HEK293T (cell line): ENCODE results near the gene ANKRD33.

Source experiments
- CTCF ChIA-PET: fragments of 350-600 bp; formaldehyde crosslinking; extraction: SDS; loops from one replicate; lab custom pipeline; 2021; ENCODE audit warnings: antibody characterized with exemption, inconsistent platforms; lab: Yijun Ruan, JAX
- POLR2A ChIA-PET: fragments of 350-600 bp; formaldehyde crosslinking; extraction: SDS; loops from one replicate; lab custom pipeline; 2020; ENCODE audit warnings: antibody characterized with exemption, inconsistent platforms; lab: Yijun Ruan, JAX
- DNase-seq: peaks from one replicate; pipeline ENCODE4 v3.0.0; 2012; ENCODE audit warnings: mixed read lengths; ENCODE audit errors: extremely low spot score
- ARNT ChIP-seq: fragments of 450-650 bp; IDR thresholded peaks from 2 replicates; pipeline ENCODE4 v1.6.1; 2017; ENCODE audit warnings: mild to moderate bottlenecking
- BHLHE40 ChIP-seq: fragments of 450-650 bp; IDR thresholded peaks from 2 replicates; pipeline ENCODE4 v1.6.1; 2016; ENCODE audit warnings: mild to moderate bottlenecking, moderate library complexity, borderline replicate concordance
- CTBP1 ChIP-seq: fragments of 450-650 bp; IDR thresholded peaks from 2 replicates; pipeline ENCODE4 v1.6.1; 2016; ENCODE audit warnings: borderline replicate concordance
- ELF4 ChIP-seq: fragments of 450-650 bp; IDR thresholded peaks from 2 replicates; pipeline ENCODE4 v1.6.1; 2017; ENCODE audit warnings: antibody characterized with exemption
- FOXA1 ChIP-seq: fragments of 450-650 bp; IDR thresholded peaks from 2 replicates; pipeline ENCODE4 v1.6.1; 2016; ENCODE audit warnings: mild to moderate bottlenecking
- FOXK2 ChIP-seq: fragments of 450-650 bp; IDR thresholded peaks from 2 replicates; pipeline ENCODE4 v1.6.1; 2016; ENCODE audit warnings: mild to moderate bottlenecking
- FOXM1 ChIP-seq: fragments of 450-650 bp; IDR thresholded peaks from 2 replicates; pipeline ENCODE4 v1.6.1; 2017; ENCODE audit warnings: mild to moderate bottlenecking, borderline replicate concordance
- HDGF ChIP-seq: fragments of 450-650 bp; IDR thresholded peaks from 2 replicates; pipeline ENCODE4 v1.6.1; 2017; ENCODE audit warnings: antibody characterized with exemption, borderline replicate concordance
- L3MBTL2 ChIP-seq: fragments of 450-650 bp; conservative IDR thresholded peaks from 2 replicates; pipeline ENCODE4 v1.6.1; 2016; ENCODE audit warnings: mild to moderate bottlenecking
- LEF1 ChIP-seq: fragments of 450-650 bp; IDR thresholded peaks from 2 replicates; pipeline ENCODE4 v1.6.1; 2017; ENCODE audit warnings: mild to moderate bottlenecking, borderline replicate concordance
- NFRKB ChIP-seq: fragments of 450-650 bp; IDR thresholded peaks from 2 replicates; pipeline ENCODE4 v1.6.1; 2016; ENCODE audit warnings: mild to moderate bottlenecking, moderate library complexity
- SP1 ChIP-seq: fragments of 450-650 bp; IDR thresholded peaks from 2 replicates; pipeline ENCODE4 v1.6.1; 2017
- SUZ12 ChIP-seq: fragments of 450-650 bp; IDR thresholded peaks from 2 replicates; pipeline ENCODE4 v1.6.1; 2016; ENCODE audit warnings: mild to moderate bottlenecking
- TARDBP ChIP-seq: fragments of 450-650 bp; IDR thresholded peaks from 2 replicates; pipeline ENCODE4 v1.6.1; 2016
- ZNF384 ChIP-seq: fragments of 450-650 bp; IDR thresholded peaks from 2 replicates; pipeline ENCODE4 v1.6.1; 2016
- TF ChIP-seq, protein P1 (sequence below): fragments of 450-650 bp; IDR thresholded peaks from 2 replicates; pipeline ENCODE4 v1.6.1; 2016

ANKRD33 gene

DNA sequence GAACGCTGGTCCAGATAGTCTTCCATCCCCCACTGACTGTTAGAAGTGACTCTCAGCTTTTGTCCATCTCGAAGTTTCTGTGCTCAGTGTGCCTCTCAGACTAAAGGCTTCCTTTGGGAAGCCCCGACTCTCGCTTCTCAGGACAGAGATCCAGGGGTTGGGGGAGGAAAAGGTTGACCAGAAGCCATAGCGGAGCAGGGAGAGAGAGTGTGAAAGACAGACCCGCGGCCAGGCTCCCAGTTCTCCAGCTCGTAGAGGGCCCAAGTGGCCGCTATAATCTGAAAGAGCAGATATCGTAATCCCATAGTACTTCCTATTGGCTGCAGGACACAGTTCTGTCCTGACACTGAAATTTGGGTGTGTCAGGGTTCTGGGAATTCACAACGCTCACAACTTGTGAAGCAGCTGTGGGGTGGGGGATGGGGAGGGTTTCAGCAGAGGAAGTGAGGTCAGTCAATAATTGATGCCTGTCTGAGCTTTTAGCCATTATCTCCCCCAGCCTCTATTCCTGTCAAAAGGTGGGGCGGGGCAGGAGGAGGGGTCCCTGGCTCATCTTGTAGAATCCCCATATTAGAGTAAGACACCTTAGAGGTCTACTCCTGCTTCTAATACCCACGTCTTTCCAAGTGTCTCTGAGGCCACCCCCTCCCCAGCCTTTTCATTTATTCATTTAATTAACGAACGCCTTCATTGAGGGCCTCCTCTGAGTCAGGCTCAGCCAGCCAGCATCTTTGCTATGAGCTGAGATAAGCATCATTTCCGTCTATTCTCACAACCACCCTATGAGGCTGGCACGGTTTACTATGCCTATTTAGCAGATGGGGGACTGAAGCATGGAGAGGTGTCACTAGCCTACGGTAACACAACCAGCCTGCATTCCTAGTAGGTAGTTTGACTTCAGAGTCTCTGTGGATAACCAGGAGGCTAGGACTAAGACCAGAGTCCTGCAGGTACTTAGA lies 17.8 kb downstream of the ANKRD33 start:
- TF ChIP-seq BHLHE40 (no peak), L3MBTL2 (no peak), ARNT (no peak), ELF4 (no peak), SUZ12 (no peak), FOXA1 (no peak), NFRKB (no peak), TARDBP (no peak), FOXK2 (no peak), CTBP1 (no peak)
- TF ChIP-seq, protein P1, sequence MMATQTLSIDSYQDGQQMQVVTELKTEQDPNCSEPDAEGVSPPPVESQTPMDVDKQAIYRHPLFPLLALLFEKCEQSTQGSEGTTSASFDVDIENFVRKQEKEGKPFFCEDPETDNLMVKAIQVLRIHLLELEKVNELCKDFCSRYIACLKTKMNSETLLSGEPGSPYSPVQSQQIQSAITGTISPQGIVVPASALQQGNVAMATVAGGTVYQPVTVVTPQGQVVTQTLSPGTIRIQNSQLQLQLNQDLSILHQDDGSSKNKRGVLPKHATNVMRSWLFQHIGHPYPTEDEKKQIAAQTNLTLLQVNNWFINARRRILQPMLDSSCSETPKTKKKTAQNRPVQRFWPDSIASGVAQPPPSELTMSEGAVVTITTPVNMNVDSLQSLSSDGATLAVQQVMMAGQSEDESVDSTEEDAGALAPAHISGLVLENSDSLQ = no peak
- POLR2A ChIA-PET = no interaction called here
- no peak for DNase-seq
- CTCF ChIA-PET = interaction anchor here (0.6 to 0.9 kb wide), 2 partner anchors 17 to 119 kb away, joined by 3 read pairs; no protein-coding TSS in a partner anchor

DNA sequence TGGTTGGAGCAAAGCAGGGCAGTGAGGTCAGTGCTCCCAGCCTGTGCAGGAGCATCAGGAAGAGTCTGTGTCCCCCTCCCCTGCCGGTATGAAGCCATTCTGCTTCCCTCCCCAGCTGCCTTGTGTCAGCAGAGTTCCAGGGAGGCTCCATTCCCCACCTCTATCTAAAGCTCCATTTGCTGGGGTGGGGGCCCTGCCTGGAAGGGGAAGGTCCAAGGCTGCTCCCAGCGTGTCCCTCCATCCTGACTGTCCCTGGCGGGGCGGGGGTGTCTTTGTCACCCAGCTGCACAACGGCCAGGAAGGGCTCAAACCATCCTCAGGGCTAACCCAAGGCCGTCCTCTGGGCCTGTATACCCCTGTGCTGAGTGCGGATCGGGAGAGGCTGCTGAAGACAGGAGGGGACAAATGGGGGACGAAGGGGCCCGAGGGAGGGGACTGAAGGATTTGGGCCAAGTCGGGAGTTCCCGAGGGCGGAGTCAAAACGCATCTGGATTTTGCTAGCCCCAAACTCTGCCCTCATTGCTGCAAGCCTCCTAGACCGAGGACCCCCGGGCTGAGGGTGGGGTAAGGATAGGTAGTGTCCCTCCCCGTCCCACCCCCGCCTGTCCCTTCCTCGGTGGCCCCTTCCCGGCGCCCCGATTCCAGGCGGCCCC lies 18.7 kb downstream of the ANKRD33 start:
- DNase-seq = no peak
- TF ChIP-seq SUZ12 = no peak
- no peak for TF ChIP-seq ELF4
- TF ChIP-seq BHLHE40 = no peak
- TF ChIP-seq SP1 = no peak
- no peak for TF ChIP-seq FOXK2
- TF ChIP-seq LEF1 = no peak
- TF ChIP-seq TARDBP = no peak
- TF ChIP-seq CTBP1 = no peak
- TF ChIP-seq L3MBTL2 = no peak
- no peak for TF ChIP-seq HDGF
- TF ChIP-seq FOXM1 = no peak
- no peak for TF ChIP-seq ARNT
- TF ChIP-seq ZNF384 = no peak
- TF ChIP-seq, protein P1 = no peak
- TF ChIP-seq NFRKB = no peak
- no peak for TF ChIP-seq FOXA1
- POLR2A ChIA-PET = no interaction called here
- CTCF ChIA-PET = interaction anchor here (0.6 kb wide), 1 partner anchor 17 kb away, joined by 3 read pairs; no protein-coding TSS in a partner anchor

DNA sequence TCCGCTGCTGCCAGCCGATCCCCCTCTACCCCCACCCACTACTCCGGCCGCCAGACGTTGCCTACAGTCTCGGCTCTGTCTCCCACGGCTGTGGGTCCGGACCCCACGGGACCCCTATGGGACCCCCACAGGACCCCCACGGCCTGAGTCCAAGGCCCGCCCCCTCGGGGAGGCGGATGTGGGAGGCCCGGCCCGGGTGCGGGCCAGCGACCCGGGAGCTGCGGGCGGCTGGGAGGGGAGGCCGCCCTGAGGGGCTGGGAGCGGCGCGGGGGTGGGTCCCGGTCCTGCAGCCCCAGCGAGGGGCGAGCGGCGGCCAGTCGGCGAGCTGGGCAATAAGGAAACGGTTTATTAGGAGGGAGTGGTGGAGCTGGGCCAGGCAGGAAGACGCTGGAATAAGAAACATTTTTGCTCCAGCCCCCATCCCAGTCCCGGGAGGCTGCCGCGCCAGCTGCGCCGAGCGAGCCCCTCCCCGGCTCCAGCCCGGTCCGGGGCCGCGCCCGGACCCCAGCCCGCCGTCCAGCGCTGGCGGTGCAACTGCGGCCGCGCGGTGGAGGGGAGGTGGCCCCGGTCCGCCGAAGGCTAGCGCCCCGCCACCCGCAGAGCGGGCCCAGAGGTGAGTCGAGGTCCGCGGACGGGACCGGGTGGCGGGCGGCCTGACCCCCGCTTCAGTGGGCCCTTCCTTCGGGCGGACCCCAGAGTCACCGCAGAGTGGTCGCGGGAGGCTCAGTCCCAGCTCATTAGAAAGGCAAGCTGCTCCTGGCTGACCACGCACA lies 19.4 kb downstream of the ANKRD33 start, which contains the start of gene ACVRL1:
Gene ACVRL1, plus strand, starts transcription at position 422 of the 773 bp plus-strand sequence. CDS start 4,971 bp downstream, outside the sequence.
- POLR2A ChIA-PET = no interaction called here
- TF ChIP-seq ARNT = no peak
- no peak for TF ChIP-seq ELF4
- no peak for TF ChIP-seq TARDBP
- no peak for TF ChIP-seq CTBP1
- no peak for DNase-seq
- CTCF ChIA-PET = no interaction called here

DNA sequence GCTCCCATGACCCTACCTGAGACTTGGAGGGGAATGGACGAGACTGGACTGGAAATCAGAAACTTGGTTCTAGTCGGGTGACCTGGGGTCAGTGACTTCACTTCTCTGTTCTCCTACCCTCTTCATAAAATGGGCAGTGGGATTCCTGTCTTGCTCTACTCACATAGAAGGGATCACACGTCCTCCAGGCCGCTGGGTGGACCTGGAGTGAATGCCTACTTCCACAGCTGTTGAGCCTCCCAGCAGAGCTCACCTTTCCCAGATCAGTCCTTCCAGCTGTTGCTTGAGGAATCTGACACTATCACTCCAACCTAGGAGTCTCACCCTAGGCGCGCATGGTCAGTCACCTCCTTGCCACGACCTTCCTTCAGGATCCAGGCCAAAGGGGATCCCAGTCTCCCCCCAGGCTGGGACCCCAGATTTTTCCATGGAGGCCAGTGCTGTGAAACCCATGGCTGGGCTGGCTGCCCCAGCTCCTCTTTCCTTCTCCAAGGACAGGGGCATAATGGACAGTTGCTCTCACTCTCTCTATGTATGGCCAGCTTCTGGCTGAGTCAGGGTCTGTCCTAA lies 20.0 kb downstream of the ANKRD33 start:
- no peak for DNase-seq
- CTCF ChIA-PET = no interaction called here
- no peak for TF ChIP-seq SUZ12
- no peak for TF ChIP-seq HDGF
- TF ChIP-seq ZNF384 = no peak
- TF ChIP-seq SP1 = no peak
- no peak for TF ChIP-seq TARDBP
- no peak for TF ChIP-seq FOXK2
- POLR2A ChIA-PET = no interaction called here

DNA sequence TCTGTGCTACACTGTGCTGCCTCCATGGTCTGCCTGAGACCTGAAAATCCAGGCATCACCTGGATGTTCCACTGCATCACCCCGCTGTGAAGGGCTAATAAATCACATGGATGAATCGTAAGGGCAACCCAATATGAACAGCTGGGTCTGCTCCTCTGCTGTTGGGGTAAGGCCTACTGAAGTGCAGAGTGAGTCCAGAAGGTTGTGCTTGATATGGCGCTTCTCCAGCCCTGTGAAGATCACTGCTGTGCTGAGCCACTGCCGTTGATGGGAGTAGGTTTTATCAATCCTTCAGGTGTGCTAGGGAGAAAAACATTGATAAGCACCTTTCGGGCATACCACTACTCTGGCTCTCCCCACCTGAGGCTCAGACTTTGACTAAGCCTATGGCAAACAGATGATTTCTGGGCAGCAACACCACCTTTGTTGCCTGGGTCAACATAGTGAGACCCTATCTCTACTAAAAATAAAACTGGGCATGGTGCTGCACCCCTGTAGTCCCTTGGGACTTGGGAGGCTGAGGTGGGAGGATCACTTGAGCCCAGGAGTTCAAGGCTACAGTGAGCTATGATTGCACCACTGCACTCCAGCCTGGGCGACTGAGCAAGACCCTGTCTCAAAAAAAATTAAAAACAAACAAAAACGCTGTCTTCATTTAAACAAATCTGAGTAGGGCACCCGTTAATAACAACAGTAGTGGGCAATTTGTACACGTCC lies 21.1 kb downstream of the ANKRD33 start:
- ChIA-PET CTCF (interaction anchor here (5.8 kb wide), 1 partner anchor 14 kb away, joined by 31 read pairs; no protein-coding TSS in a partner anchor), POLR2A (no interaction called here)
- no peak for TF ChIP-seq ELF4
- TF ChIP-seq LEF1 = no peak
- no peak for TF ChIP-seq FOXA1
- no peak for TF ChIP-seq HDGF
- TF ChIP-seq L3MBTL2 = no peak
- TF ChIP-seq ARNT = no peak
- TF ChIP-seq FOXM1 = no peak
- TF ChIP-seq BHLHE40 = no peak
- TF ChIP-seq, protein P1 = no peak
- no peak for TF ChIP-seq SP1
- DNase-seq = no peak
